Measurements from ENCODE around the gene CBFA2T3.

- TF ChIP-seq AEBP2 (tag by site-specific recombination; IDR thresholded peaks at IDR 0.05; ENCODE audit: borderline replicate concordance): no peak
- TF ChIP-seq ZNF24 (tag by site-specific recombination; IDR thresholded peaks at IDR 0.05): no peak
- TF ChIP-seq CTCF (tag by site-specific recombination; IDR thresholded peaks at IDR 0.05): no peak
These were observed 106.2 kb downstream of the CBFA2T3 start for GRCh38 chr16:88870608-88871348.

Data from HEK293 (cell line).